NCI-H2107 treated with DMSO at 0.1 percent for 48 hours (cell line): ENCODE data around the gene MCUR1.
"Not testable (repeated sequence)": the region's sequence is repeated elsewhere in the genome, so short reads cannot be mapped to it uniquely, and the experiment has no call there.

Experiments
- DNase-seq: peaks from one replicate; lab custom pipeline; 2025; ENCODE audit not compliant: unreplicated experiment; lab: John Stamatoyannopoulos, UW

Gene MCUR1

GRCh38 chr6:13829419-13829818 lies 15.1 kb upstream of the MCUR1 start:
- not testable (repeated sequence) for DNase-seq

GRCh38 chr6:13828656-13829301 lies 14.4 kb upstream of the MCUR1 start:
- DNase-seq: not testable (repeated sequence)

GRCh38 chr6:13827032-13827431 lies 12.7 kb upstream of the MCUR1 start:
- no peak for DNase-seq

GRCh38 chr6:13825871-13826270 lies 11.5 kb upstream of the MCUR1 start:
- no peak for DNase-seq

- no peak for DNase-seq
Observed at GRCh38 chr6:13818341-13818740, 4.0 kb upstream of the MCUR1 start.

- no peak for DNase-seq
Observed at GRCh38 chr6:13814938-13815575, 700 bp upstream of the MCUR1 start.

- no peak for DNase-seq
Observed at GRCh38 chr6:13813621-13814175, 659 bp downstream of the MCUR1 start.

- DNase-seq: no peak
Observed at GRCh38 chr6:13813026-13813425, 1.3 kb downstream of the MCUR1 start.

GRCh38 chr6:13812359-13812642 lies 2.1 kb downstream of the MCUR1 start:
- no peak for DNase-seq

- no peak for DNase-seq
Observed at GRCh38 chr6:13811627-13812358, 2.6 kb downstream of the MCUR1 start.

- no peak for DNase-seq
Observed at GRCh38 chr6:13810688-13811446, 3.5 kb downstream of the MCUR1 start.

- no peak for DNase-seq
Observed at GRCh38 chr6:13808801-13809200, 5.6 kb downstream of the MCUR1 start.

- no peak for DNase-seq
Observed at GRCh38 chr6:13807696-13808095, 6.7 kb downstream of the MCUR1 start.

- no peak for DNase-seq
Observed at GRCh38 chr6:13803581-13803980, 10.8 kb downstream of the MCUR1 start.

- no peak for DNase-seq
Observed at GRCh38 chr6:13800615-13801014, 13.7 kb downstream of the MCUR1 start.

GRCh38 chr6:13796781-13797180 lies 17.6 kb downstream of the MCUR1 start:
- no peak for DNase-seq

- DNase-seq: peak; percentile 64
Observed at GRCh38 chr6:13795041-13795750, 19.2 kb downstream of the MCUR1 start.

- DNase-seq: no peak
Observed at GRCh38 chr6:13794184-13794583, 20.2 kb downstream of the MCUR1 start.

GRCh38 chr6:13789746-13790145 lies 24.6 kb downstream of the MCUR1 start:
- DNase-seq: peak; percentile 19

- DNase-seq: no peak
Observed at GRCh38 chr6:13788820-13789219, 25.5 kb downstream of the MCUR1 start.

- no peak for DNase-seq
Observed at GRCh38 chr6:13787137-13787536, 27.2 kb downstream of the MCUR1 start.
